Measurements from ENCODE around the gene NR6A1.

The NR6A1 gene

GRCh38 chr9:124759327-124759726 is 11.8 kb downstream of the NR6A1 start:
- H3K9me3 ChIP-seq: no peaks in the 10 kb centered on the region
- H3K27me3 ChIP-seq: peaks cover 0 to 66% of the 10 kb centered on the region in 2 donors
- H3K4me3 ChIP-seq: no peak overlapping the region
- H3K27ac ChIP-seq: no peak overlapping the region
- no peaks in the 10 kb centered on the region for H3K36me3 ChIP-seq
- TF ChIP-seq CTCF (IDR thresholded peaks at IDR 0.05): no peak
- intact Hi-C loops (cut with DNase I; ENCODE audit: low total_unique reads): no loop called here
- no peaks in the 10 kb centered on the region for H3K4me1 ChIP-seq
- DNase-seq: no peak

DNA sequence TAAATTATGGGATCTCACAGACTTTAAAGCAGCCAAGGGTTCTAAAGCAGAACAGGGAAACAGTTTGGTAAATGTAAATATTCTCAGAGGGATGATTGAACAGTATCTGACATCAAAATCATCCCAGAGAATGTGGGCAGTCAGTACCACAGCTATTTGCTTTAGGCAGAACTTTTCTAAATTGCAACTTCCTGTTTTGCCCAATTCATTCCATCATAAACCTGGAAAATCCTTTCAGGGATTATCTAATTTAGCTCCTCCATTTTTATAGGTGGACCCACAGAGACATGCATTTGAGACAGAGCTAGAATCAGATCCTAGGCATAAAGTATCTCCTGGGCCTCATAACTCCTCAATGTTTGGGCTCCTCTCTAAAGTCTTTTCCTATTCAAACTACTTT is 12.4 kb downstream of the NR6A1 start:
- no peak for DNase-seq
- Histone ChIP-seq H3K9me3 (no peaks in the 10 kb centered on the region), H3K36me3 (no peaks in the 10 kb centered on the region), H3K4me1 (no peaks in the 10 kb centered on the region), H3K4me3 (no peak overlapping the region), H3K27ac (no peak overlapping the region), H3K27me3 (peaks cover 0 to 63% of the 10 kb centered on the region in 2 donors)
- intact Hi-C loops (cut with DNase I; ENCODE audit: low total_unique reads): no loop called here
- no peak for TF ChIP-seq CTCF (IDR thresholded peaks at IDR 0.05)

GRCh38 chr9:124758061-124758460 is 13.1 kb downstream of the NR6A1 start:
- TF ChIP-seq CTCF (IDR thresholded peaks at IDR 0.05): no peak
- H3K27ac ChIP-seq: no peak overlapping the region
- intact Hi-C loops (cut with DNase I; ENCODE audit: low total_unique reads): no loop called here
- H3K4me3 ChIP-seq: no peak overlapping the region
- peaks cover 0 to 57% of the 10 kb centered on the region in 2 donors for H3K27me3 ChIP-seq
- no peaks in the 10 kb centered on the region for H3K4me1 ChIP-seq
- DNase-seq: peak in 1 of 2 donors; percentile 43
- H3K36me3 ChIP-seq: no peaks in the 10 kb centered on the region
- no peaks in the 10 kb centered on the region for H3K9me3 ChIP-seq

GRCh38 chr9:124757616-124758015 is 13.5 kb downstream of the NR6A1 start:
- intact Hi-C loops (cut with DNase I; ENCODE audit: low total_unique reads): no loop called here
- no peak overlapping the region for H3K27ac ChIP-seq
- DNase-seq: no peak
- H3K9me3 ChIP-seq: no peaks in the 10 kb centered on the region
- no peaks in the 10 kb centered on the region for H3K36me3 ChIP-seq
- H3K4me3 ChIP-seq: no peak overlapping the region
- peaks cover 0 to 52% of the 10 kb centered on the region in 2 donors for H3K27me3 ChIP-seq
- H3K4me1 ChIP-seq: no peaks in the 10 kb centered on the region
- no peak for TF ChIP-seq CTCF (IDR thresholded peaks at IDR 0.05)

GRCh38 chr9:124756011-124756410 is 15.1 kb downstream of the NR6A1 start:
- Histone ChIP-seq H3K27ac (no peak overlapping the region), H3K36me3 (no peaks in the 10 kb centered on the region), H3K4me3 (no peak overlapping the region), H3K27me3 (peaks cover 0 to 38% of the 10 kb centered on the region in 2 donors), H3K9me3 (no peaks in the 10 kb centered on the region), H3K4me1 (no peaks in the 10 kb centered on the region)
- TF ChIP-seq CTCF (IDR thresholded peaks at IDR 0.05): no peak
- intact Hi-C loops (cut with DNase I; ENCODE audit: low total_unique reads): no loop called here
- no peak for DNase-seq

DNA sequence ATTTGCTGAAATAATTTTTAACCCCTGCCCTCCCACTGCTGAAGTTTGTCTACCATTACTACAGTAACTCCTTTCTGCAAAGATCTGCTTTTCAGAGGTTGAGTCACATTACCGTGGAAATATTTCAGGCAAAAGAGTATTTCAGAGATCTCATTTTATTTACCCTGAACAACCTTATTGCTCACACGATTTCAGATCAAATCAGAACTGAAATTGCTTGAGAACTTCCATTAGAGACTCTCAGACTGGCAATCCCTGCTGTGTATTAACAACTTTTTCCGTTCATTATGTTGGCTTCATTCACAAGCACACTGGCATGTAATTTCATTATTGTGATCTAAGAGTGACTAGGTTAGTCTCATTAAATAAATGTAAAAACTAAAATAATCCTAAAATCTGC is 16.1 kb downstream of the NR6A1 start:
- Histone ChIP-seq H3K4me1 (no peaks in the 10 kb centered on the region), H3K27ac (no peak overlapping the region), H3K36me3 (no peaks in the 10 kb centered on the region), H3K9me3 (no peaks in the 10 kb centered on the region), H3K27me3 (peaks cover 0 to 30% of the 10 kb centered on the region in 2 donors), H3K4me3 (no peak overlapping the region)
- DNase-seq: no peak
- intact Hi-C loops (cut with DNase I; ENCODE audit: low total_unique reads): no loop called here
- no peak for TF ChIP-seq CTCF (IDR thresholded peaks at IDR 0.05)

All from tibial artery (tissue), 4 donors.